GM18951 (cell line): ENCODE data around the gene RRP12.
"Not testable (repeated sequence)": the region's sequence is repeated elsewhere in the genome, so short reads cannot be mapped to it uniquely, and the experiment has no call there.

Experiments
- POLR2A ChIP-seq: IDR thresholded peaks from 4 replicates; pipeline ENCODE4 v1.6.1; 2011; ENCODE audit warnings: mild to moderate bottlenecking; ENCODE audit not compliant: insufficient read length, insufficient read depth; ENCODE audit errors: extremely low read depth
- in situ Hi-C: fragments of 300-500 bp; cut with MboI; formaldehyde crosslinking; loops from one replicate; pipeline ENCODE4 v1.12.0; 2022; ENCODE audit warnings: low sequenced_read_pairs, mixed read lengths, inconsistent platforms; ENCODE audit not compliant: unreplicated experiment

The RRP12 gene

GRCh38 chr10:97426776-97427570 lies 25.8 kb upstream of the RRP12 start:
- no peak for TF ChIP-seq POLR2A
- in situ Hi-C loops: no loop called here

- in situ Hi-C loops: no loop called here
- peak; percentile 81 for TF ChIP-seq POLR2A
Observed at GRCh38 chr10:97425964-97426775, 25.0 kb upstream of the RRP12 start, which contains the start of gene PGAM1. TSS of gene PGAM1 (plus strand) at chr10:97426191. CDS start at chr10:97426308, 117 bp downstream.

GRCh38 chr10:97423757-97424098 lies 22.6 kb upstream of the RRP12 start:
- in situ Hi-C loops: not testable (repeated sequence)

GRCh38 chr10:97416565-97416964 lies 15.4 kb upstream of the RRP12 start:
- in situ Hi-C loops: no loop called here
- TF ChIP-seq POLR2A: no peak

- TF ChIP-seq POLR2A: no peak
- in situ Hi-C loops: no loop called here
Observed at GRCh38 chr10:97412891-97413304, 11.8 kb upstream of the RRP12 start.

GRCh38 chr10:97411406-97411805 lies 10.3 kb upstream of the RRP12 start:
- in situ Hi-C loops: no loop called here
- no peak for TF ChIP-seq POLR2A

- in situ Hi-C loops: no loop called here
- TF ChIP-seq POLR2A: no peak
Observed at GRCh38 chr10:97408496-97408992, 7.4 kb upstream of the RRP12 start.

GRCh38 chr10:97407952-97408248 lies 6.8 kb upstream of the RRP12 start:
- in situ Hi-C loops: no loop called here
- no peak for TF ChIP-seq POLR2A

GRCh38 chr10:97407211-97407951 lies 6.2 kb upstream of the RRP12 start:
- in situ Hi-C loops: no loop called here
- no peak for TF ChIP-seq POLR2A

GRCh38 chr10:97406483-97406882 lies 5.3 kb upstream of the RRP12 start:
- in situ Hi-C loops: not testable (repeated sequence)

GRCh38 chr10:97406064-97406463 lies 4.9 kb upstream of the RRP12 start:
- no peak for TF ChIP-seq POLR2A
- in situ Hi-C loops: no loop called here

- in situ Hi-C loops: no loop called here
Observed at GRCh38 chr10:97404044-97404443, 2.9 kb upstream of the RRP12 start.

GRCh38 chr10:97401455-97401919 lies 347 bp upstream of the RRP12 start:
- no peak for TF ChIP-seq POLR2A

More at GRCh38 chr10:97404044-97404443, 2.9 kb upstream of the RRP12 start:
- TF ChIP-seq POLR2A: no peak

More at GRCh38 chr10:97401455-97401919, 347 bp upstream of the RRP12 start:
- in situ Hi-C loops: no loop called here
